ENCODE results near the gene TRIM49.
"Not testable (repeated sequence)": the region's sequence is repeated elsewhere in the genome, so short reads cannot be mapped to it uniquely, and the experiment has no call there.

TRIM49 gene

GRCh38 chr11:89808475-89808874 lies at the start of gene TRIM49:
Gene TRIM49, minus strand, starts transcription at chr11:89808575. Its CDS starts 4,106 bp downstream, at chr11:89804469.
- H3K27ac ChIP-seq; DNase-seq (ENCODE audit: low spot score); CTCF ChIA-PET; POLR2A ChIA-PET (ENCODE audit: low non-redundant PET): not testable (repeated sequence)

DNA sequence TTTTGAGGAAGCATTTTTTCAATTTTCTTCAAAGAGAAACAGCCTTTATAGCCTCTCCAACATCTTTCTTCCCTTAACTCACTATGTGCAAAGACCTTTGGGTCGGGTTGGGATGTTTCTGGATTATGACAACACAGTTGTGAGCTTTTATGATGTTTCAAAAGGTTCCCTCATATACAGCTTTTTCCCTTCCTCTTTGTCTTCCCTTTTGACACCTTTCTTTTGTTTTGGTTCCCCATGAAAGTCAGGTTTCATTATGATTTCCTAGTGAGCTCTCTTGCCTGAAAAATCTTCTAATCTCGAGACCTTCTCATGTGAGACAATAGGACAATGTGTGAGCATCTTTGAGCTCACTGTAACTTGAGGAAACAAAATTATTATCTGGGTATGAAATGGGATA lies 18.3 kb upstream of the TRIM49 start:
- DNase-seq (ENCODE audit: low spot score); POLR2A ChIA-PET (ENCODE audit: low non-redundant PET); H3K27ac ChIP-seq: not testable (repeated sequence)

DNA sequence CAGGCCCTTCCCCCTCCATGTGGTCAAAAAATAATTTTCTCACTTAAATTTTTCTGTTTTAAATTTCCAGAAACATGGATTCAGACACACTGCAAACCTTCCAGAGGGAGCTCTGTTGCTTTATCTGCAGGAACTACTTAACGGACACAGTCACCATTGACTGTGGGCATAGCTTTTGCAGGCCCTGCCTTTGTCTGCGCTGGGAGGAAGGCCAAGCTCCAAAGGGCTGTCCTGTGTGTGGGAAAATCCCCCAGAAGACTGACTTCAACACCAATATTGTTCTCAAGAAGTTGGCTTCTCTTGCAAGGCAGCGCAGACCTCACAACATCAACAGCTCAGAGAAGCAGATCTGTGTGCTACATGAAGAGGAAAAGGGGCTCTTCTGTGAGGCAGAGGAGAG lies 11.6 kb upstream of the TRIM49 start:
- H3K27ac ChIP-seq; DNase-seq (ENCODE audit: low spot score); CTCF ChIA-PET; POLR2A ChIA-PET (ENCODE audit: low non-redundant PET): not testable (repeated sequence)

More for the DNA sequence above, 18.3 kb upstream of the TRIM49 start:
- CTCF ChIA-PET = not testable (repeated sequence)

DNA sequence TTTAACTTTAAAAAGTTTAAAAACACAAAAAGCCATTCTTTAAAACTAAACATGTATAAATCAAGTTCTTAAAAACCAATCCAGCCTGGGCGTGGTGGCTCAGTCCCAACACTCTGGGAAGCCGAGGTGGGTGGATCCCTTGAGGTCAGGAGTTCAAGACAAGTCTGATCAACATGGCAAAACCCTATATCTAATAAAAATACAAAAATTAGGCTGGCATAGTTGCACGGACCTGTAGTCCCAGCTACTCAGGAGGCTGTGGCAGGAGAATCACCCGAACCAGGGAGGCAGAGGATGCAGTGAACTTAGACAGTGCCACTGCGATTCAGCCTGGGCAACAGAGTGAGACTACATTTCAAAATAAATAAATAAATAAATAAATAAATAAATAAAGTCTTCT lies 5.2 kb upstream of the TRIM49 start:
- CTCF ChIA-PET; DNase-seq (ENCODE audit: low spot score); POLR2A ChIA-PET (ENCODE audit: low non-redundant PET); H3K27ac ChIP-seq: not testable (repeated sequence)

GRCh38 chr11:89787506-89788063 lies 20.8 kb downstream of the TRIM49 start:
- DNase-seq (ENCODE audit: low spot score); H3K27ac ChIP-seq; CTCF ChIA-PET; POLR2A ChIA-PET (ENCODE audit: low non-redundant PET): not testable (repeated sequence)

GRCh38 chr11:89785726-89786125 lies 22.6 kb downstream of the TRIM49 start:
- DNase-seq (ENCODE audit: low spot score); POLR2A ChIA-PET (ENCODE audit: low non-redundant PET); H3K27ac ChIP-seq; CTCF ChIA-PET: not testable (repeated sequence)

GRCh38 chr11:89750822-89751221 lies 57.6 kb downstream of the TRIM49 start:
- H3K27ac ChIP-seq; DNase-seq (ENCODE audit: low spot score); POLR2A ChIA-PET (ENCODE audit: low non-redundant PET); CTCF ChIA-PET: not testable (repeated sequence)
